HepG2 (cell line): Measurements from ENCODE around the gene DDTL. TPM values are rescaled to one million over a fixed set of nuclear protein-coding genes. Genes with fewer than 3 reads are reported as not detected.

Experiments
- ARNT2 ChIP-seq: sonication (generic); formaldehyde crosslinking; IDR thresholded peaks from 2 replicates; pipeline ENCODE4 v1.8.0; 2022; ENCODE audit warnings: mild to moderate bottlenecking, low read depth, missing genetic modification reagents, moderate library complexity
- CHD2 ChIP-seq: IDR thresholded peaks from 2 replicates; pipeline ENCODE4 v1.6.1; 2011; ENCODE audit warnings: low read depth, low read length, improper control_type of control experiment
- DR1 ChIP-seq: sonication (generic); formaldehyde crosslinking; IDR thresholded peaks from 2 replicates; pipeline ENCODE4 v1.8.0; 2021; ENCODE audit warnings: mild to moderate bottlenecking, missing genetic modification reagents, inconsistent platforms
- GABPA ChIP-seq, 2 experiments: IDR thresholded peaks; 2 replicates each; pipeline ENCODE4 v1.6.1; 2011 to 2016; ENCODE audit warnings: low read depth in 2 of 2, low read length in 1 of 2, missing biosample characterization in 1 of 2, missing genetic modification characterization in 1 of 2
- GLMP ChIP-seq: sonication (generic); formaldehyde crosslinking; IDR thresholded peaks from 2 replicates; pipeline ENCODE4 v1.9.0; 2021; ENCODE audit warnings: missing genetic modification reagents, mild to moderate bottlenecking, borderline replicate concordance
- HMGXB3 ChIP-seq: sonication (generic); formaldehyde crosslinking; IDR thresholded peaks from 2 replicates; pipeline ENCODE4 v1.4.0; 2020; ENCODE audit warnings: missing genetic modification reagents, borderline replicate concordance
- JUND ChIP-seq: sonication (generic); formaldehyde crosslinking; IDR thresholded peaks from 2 replicates; pipeline ENCODE4 v1.8.0; 2022; ENCODE audit warnings: mild to moderate bottlenecking, missing genetic modification reagents
- NCOR1 ChIP-seq: fragments of 200-600 bp; sonication (generic); IDR thresholded peaks from 2 replicates; pipeline ENCODE4 v1.7.0; 2017; ENCODE audit warnings: antibody characterized with exemption, low read length, borderline replicate concordance
- PRDM4 ChIP-seq: sonication (generic); formaldehyde crosslinking; IDR thresholded peaks from 2 replicates; pipeline ENCODE4 v1.9.0; 2021; ENCODE audit warnings: missing genetic modification reagents, borderline replicate concordance
- SOX6 ChIP-seq, 2 experiments: fragments of 450-650 bp in 1 of 2; sonication (generic) in 1 of 2; formaldehyde crosslinking in 1 of 2; IDR thresholded peaks; 2 replicates each; pipeline versions ENCODE4 v1.4.0 to v1.6.1; 2017 to 2020; ENCODE audit warnings: antibody characterized with exemption in 1 of 2, mild to moderate bottlenecking in 1 of 2, missing genetic modification reagents in 1 of 2
- TFE3 ChIP-seq: IDR thresholded peaks from 2 replicates; pipeline ENCODE4 v1.6.1; 2016
- ZFY ChIP-seq: sonication (generic); formaldehyde crosslinking; IDR thresholded peaks from 2 replicates; pipeline ENCODE4 v1.4.0; 2020; ENCODE audit warnings: missing genetic modification reagents
- ZNF629 ChIP-seq: sonication (generic); formaldehyde crosslinking; conservative IDR thresholded peaks from 2 replicates; pipeline ENCODE4 v1.5.0; 2020; ENCODE audit warnings: missing genetic modification reagents
- ZNF670 ChIP-seq: sonication (generic); formaldehyde crosslinking; IDR thresholded peaks from 2 replicates; pipeline ENCODE4 v1.8.0; 2022; ENCODE audit warnings: mild to moderate bottlenecking, missing genetic modification reagents, borderline replicate concordance
- ZSCAN25 ChIP-seq: sonication (generic); formaldehyde crosslinking; IDR thresholded peaks from 2 replicates; pipeline ENCODE4 v1.8.0; 2022; ENCODE audit warnings: mild to moderate bottlenecking, missing genetic modification reagents
- polyA plus RNA-seq, 8 experiments: library from polyadenylated mRNA; depleted of rRNA in 3 of 8; stranded (reverse) in 7 of 8; unstranded in 1 of 8; fragments of >200 nt; fragmentation: Illumina TruSeq in 4 of 8; extraction: Trizol in 4 of 8; gene quantifications; 2 replicates each; pipeline versions ENCODE4 v1.2.1 to v1.2.3, GENCODE V29; 2011 to 2016; ENCODE audit warnings: low read depth in 4 of 8, missing spikeins in 1 of 8, mixed read lengths in 1 of 8; ENCODE audit not compliant: insufficient read depth in 1 of 8
- total RNA-seq, 5 experiments: library from RNA; depleted of rRNA; stranded (reverse); fragments of >200 nt; fragmentation: Illumina TruSeq; extraction: Trizol; gene quantifications; 2 replicates each; pipeline ENCODE4 v1.2.3, GENCODE V29; 2016; ENCODE audit warnings: low read depth in 1 of 5

Gene DDTL
- total and polyA plus RNA-seq, 2 of the 13 experiments (the other 11 are each of a cell fraction or from before 2014, with no cell fraction given) = 0.31 TPM; not detected in 1

DNA sequence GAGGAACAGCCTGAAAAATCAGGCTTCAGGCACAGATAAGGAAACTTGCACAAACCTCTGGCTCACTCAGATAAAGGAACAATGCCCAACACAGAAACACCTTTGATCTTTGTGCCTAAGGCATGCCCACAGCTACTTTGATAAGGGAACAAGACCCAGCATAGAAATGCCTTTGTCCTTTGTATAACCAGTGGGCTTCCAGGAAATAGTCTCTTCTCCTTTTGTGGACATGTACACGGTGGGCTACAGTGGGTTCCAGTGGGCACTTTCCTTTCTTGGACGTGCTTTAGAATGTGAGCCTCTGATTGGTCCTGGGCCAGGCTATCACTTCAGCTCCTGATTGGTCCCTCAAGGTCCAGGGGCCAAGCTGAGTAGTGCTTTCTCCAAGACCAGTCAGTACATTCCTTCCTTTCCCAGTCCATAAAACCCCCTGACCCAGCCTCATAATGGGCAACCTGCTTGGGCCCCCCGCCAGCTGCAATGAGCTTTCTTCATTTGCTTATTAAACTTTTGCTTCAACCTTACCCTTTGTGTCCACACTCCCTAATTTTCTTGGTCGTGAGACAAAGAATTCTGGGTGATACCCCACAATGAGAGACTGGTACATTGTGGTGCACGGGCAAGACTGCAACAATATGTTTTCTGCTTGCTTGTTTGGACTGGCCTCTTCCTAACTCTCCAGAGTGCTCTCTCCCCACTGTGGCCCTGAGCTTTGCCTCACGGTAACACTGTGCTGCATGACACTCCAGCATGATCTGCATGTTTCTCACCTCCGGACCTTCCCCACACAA, 42.7 kb downstream of the DDTL start (continued):
- TF ChIP-seq PRDM4 (CRISPR knock-in tag) (no peak), JUND (CRISPR knock-in tag) (no peak), HMGXB3 (CRISPR knock-in tag) (peak; percentile 98), TFE3 (CRISPR knock-in tag) (no peak), ZNF629 (CRISPR knock-in tag) (0 out of 2 replicates have a peak, but pooled peaks have one; percentile 18), ZSCAN25 (CRISPR knock-in tag) (no peak), ZNF670 (CRISPR knock-in tag) (no peak), SOX6 (IDR thresholded peaks at IDR 0.05) (no peak), SOX6 (CRISPR knock-in tag; IDR thresholded peaks at IDR 0.05) (peak; percentile 97), DR1 (0 out of 2 replicates have a peak, but pooled peaks have one; percentile 11), GLMP (CRISPR knock-in tag) (no peak), ZFY (CRISPR knock-in tag) (no peak), GABPA (IDR thresholded peaks at IDR 0.05; ENCODE audit: low read depth, low read length) (no peak), GABPA (CRISPR knock-in tag; IDR thresholded peaks at IDR 0.05; ENCODE audit: low read depth) (0 out of 2 replicates have a peak, but pooled peaks have one; percentile 16), NCOR1 (peak; percentile 17; the same call in 1 of the 2 replicates), ARNT2 (CRISPR knock-in tag) (peak; percentile 28; the same call in 1 of the 2 replicates), CHD2 (no peak)
